GM12892 (cell line): ENCODE data around the gene ZNHIT3.

ENCODE experiments used
- DNase-seq: peaks from one replicate; pipeline ENCODE4 v3.0.0; 2011; ENCODE audit not compliant: insufficient read length
- FAIRE-seq: peaks from 2 replicates; lab custom pipeline; 2011; peaks lifted over from hg19 to GRCh38; lab: Jason Lieb, UNC
- POLR2A ChIP-seq: IDR thresholded peaks from 2 replicates; pipeline ENCODE4 v1.6.1; 2011; ENCODE audit warnings: low read depth, low read length, control low read depth
- POLR2AphosphoS5 ChIP-seq: IDR thresholded peaks from 2 replicates; pipeline ENCODE4 v1.6.1; 2011; ENCODE audit warnings: low read depth, low read length, control low read depth
- TAF1 ChIP-seq: IDR thresholded peaks from 2 replicates; pipeline ENCODE4 v1.6.1; 2011; ENCODE audit warnings: low read depth, mild to moderate bottlenecking, control low read depth, low read length, borderline replicate concordance

The ZNHIT3 gene

GRCh38 chr17:36525113-36525512 is 38.6 kb downstream of the ZNHIT3 start:
- FAIRE-seq = no peak
- no peak for DNase-seq
- no peak for TF ChIP-seq TAF1
- no peak for TF ChIP-seq POLR2A
- no peak for TF ChIP-seq POLR2AphosphoS5

GRCh38 chr17:36525888-36526287 is 39.4 kb downstream of the ZNHIT3 start:
- DNase-seq (no peak), FAIRE-seq (no peak)
- TF ChIP-seq POLR2AphosphoS5 = no peak
- no peak for TF ChIP-seq TAF1
- no peak for TF ChIP-seq POLR2A

- no peak for TF ChIP-seq TAF1
- no peak for TF ChIP-seq POLR2AphosphoS5
- no peak for TF ChIP-seq POLR2A
- no peak for FAIRE-seq
- no peak for DNase-seq
Measured at GRCh38 chr17:36527621-36528250, 41.3 kb downstream of the ZNHIT3 start.

GRCh38 chr17:36529121-36529520 is 42.6 kb downstream of the ZNHIT3 start:
- DNase-seq (no peak), FAIRE-seq (no peak)
- no peak for TF ChIP-seq POLR2AphosphoS5
- no peak for TF ChIP-seq POLR2A

- FAIRE-seq (no peak), DNase-seq (no peak)
- TF ChIP-seq POLR2AphosphoS5 (no peak; the same call in 1 of the 2 replicates), TAF1 (no peak), POLR2A (no peak)
Measured at GRCh38 chr17:36532435-36532975, 46.0 kb downstream of the ZNHIT3 start.

GRCh38 chr17:36533935-36534839 is 47.7 kb downstream of the ZNHIT3 start:
- TF ChIP-seq TAF1 (0 out of 2 replicates have a peak, but pooled peaks have one; percentile 41), POLR2AphosphoS5 (no peak), POLR2A (no peak; the same call in 1 of the 2 replicates)
- no peak for FAIRE-seq
- DNase-seq = peak; percentile 48

GRCh38 chr17:36534840-36535668 is 48.6 kb downstream of the ZNHIT3 start, which contains the start of the genes MYO19 and PIGW:
TSS of gene MYO19 (minus strand) at chr17:36534868. CDS start at chr17:36532538, 2,330 bp downstream.
TSS of gene PIGW (plus strand) at chr17:36534987. CDS start at chr17:36537102, 2,115 bp downstream.
- DNase-seq (peak; percentile 85), FAIRE-seq (no peak)
- TF ChIP-seq POLR2A = peak; percentile 99
- peak; percentile 95 for TF ChIP-seq POLR2AphosphoS5
- TF ChIP-seq TAF1 = peak; percentile 96

- TF ChIP-seq POLR2AphosphoS5 (no peak), TAF1 (no peak), POLR2A (no peak)
- FAIRE-seq (no peak), DNase-seq (no peak)
Measured at GRCh38 chr17:36535669-36536081, 49.2 kb downstream of the ZNHIT3 start.

GRCh38 chr17:36540696-36541095 is 54.2 kb downstream of the ZNHIT3 start:
- DNase-seq = no peak
- FAIRE-seq = no peak
- TF ChIP-seq TAF1 (no peak), POLR2A (no peak), POLR2AphosphoS5 (no peak)

- TF ChIP-seq TAF1 (no peak), POLR2A (no peak), POLR2AphosphoS5 (no peak)
- FAIRE-seq = no peak
- DNase-seq = no peak
Measured at GRCh38 chr17:36542755-36543154, 56.3 kb downstream of the ZNHIT3 start.
